GM12878 (cell line): ENCODE measurements around the gene GRK7.

Experiments
- BHLHE40 ChIP-seq, 2 experiments: fragments of 450-650 bp in 1 of 2; IDR thresholded peaks; 2 replicates each; pipeline ENCODE4 v1.6.1; 2011 to 2017; ENCODE audit warnings: low read depth in 2 of 2, borderline replicate concordance in 1 of 2, improper control_type of control experiment in 1 of 2, low read length in 1 of 2, mild to moderate bottlenecking in 1 of 2
- EP300 ChIP-seq, 2 experiments: fragments of 150-350 bp in 1 of 2; IDR thresholded peaks; 2 replicates each; pipeline ENCODE4 v1.6.1; 2011 to 2012; ENCODE audit warnings: low read depth in 2 of 2, low read length in 2 of 2, borderline replicate concordance in 1 of 2, improper control_type of control experiment in 1 of 2, inconsistent platforms in 1 of 2; ENCODE audit not compliant: control insufficient read depth in 1 of 2
- MTA2 ChIP-seq: fragments of 450-650 bp; IDR thresholded peaks from 2 replicates; pipeline ENCODE4 v1.6.1; 2016; ENCODE audit warnings: low read depth, mild to moderate bottlenecking, moderate library complexity
- MXI1 ChIP-seq: fragments of 150-350 bp; IDR thresholded peaks from 2 replicates; pipeline ENCODE4 v1.6.1; 2011; ENCODE audit warnings: low read depth, mild to moderate bottlenecking, inconsistent platforms, low read length, improper control_type of control experiment
- MYC ChIP-seq: IDR thresholded peaks from 2 replicates; pipeline ENCODE4 v1.6.1; 2011; ENCODE audit warnings: mild to moderate bottlenecking, low read length, moderate library complexity, inconsistent platforms; ENCODE audit not compliant: insufficient read depth, insufficient replicate concordance, insufficient read length, severe bottlenecking
- POLR2A ChIP-seq: IDR thresholded peaks from 2 replicates; pipeline ENCODE4 v1.6.1; 2011; ENCODE audit warnings: low read depth, mild to moderate bottlenecking, low read length
- TBL1XR1 ChIP-seq: IDR thresholded peaks from 2 replicates; pipeline ENCODE4 v1.6.1; 2012; ENCODE audit warnings: low read depth, low read length, improper control_type of control experiment
- TF ChIP-seq, protein P1 (sequence below), 3 experiments: IDR thresholded peaks in 2 of 3; conservative IDR thresholded peaks in 1 of 3; 2 replicates each; pipeline ENCODE4 v1.5.1; 2011; ENCODE audit warnings: low read depth in 3 of 3, low read length in 3 of 3, mild to moderate bottlenecking in 3 of 3, control low read depth in 2 of 3, moderate library complexity in 2 of 3, inconsistent platforms in 1 of 3, mixed read lengths in 1 of 3; ENCODE audit not compliant: control insufficient read depth in 2 of 3, insufficient read depth in 1 of 3; ENCODE audit errors: extremely low read depth in 1 of 3
- TF ChIP-seq, protein P2 (sequence below): fragments of 450-650 bp; formaldehyde crosslinking; IDR thresholded peaks from 2 replicates; pipeline ENCODE4 v1.4.0; 2022; ENCODE audit warnings: mild to moderate bottlenecking, moderate library complexity
- TF ChIP-seq, protein P3 (sequence below): IDR thresholded peaks from 2 replicates; pipeline ENCODE4 v1.6.1; 2011; ENCODE audit warnings: low read depth, low read length, improper control_type of control experiment, borderline replicate concordance

DNA sequence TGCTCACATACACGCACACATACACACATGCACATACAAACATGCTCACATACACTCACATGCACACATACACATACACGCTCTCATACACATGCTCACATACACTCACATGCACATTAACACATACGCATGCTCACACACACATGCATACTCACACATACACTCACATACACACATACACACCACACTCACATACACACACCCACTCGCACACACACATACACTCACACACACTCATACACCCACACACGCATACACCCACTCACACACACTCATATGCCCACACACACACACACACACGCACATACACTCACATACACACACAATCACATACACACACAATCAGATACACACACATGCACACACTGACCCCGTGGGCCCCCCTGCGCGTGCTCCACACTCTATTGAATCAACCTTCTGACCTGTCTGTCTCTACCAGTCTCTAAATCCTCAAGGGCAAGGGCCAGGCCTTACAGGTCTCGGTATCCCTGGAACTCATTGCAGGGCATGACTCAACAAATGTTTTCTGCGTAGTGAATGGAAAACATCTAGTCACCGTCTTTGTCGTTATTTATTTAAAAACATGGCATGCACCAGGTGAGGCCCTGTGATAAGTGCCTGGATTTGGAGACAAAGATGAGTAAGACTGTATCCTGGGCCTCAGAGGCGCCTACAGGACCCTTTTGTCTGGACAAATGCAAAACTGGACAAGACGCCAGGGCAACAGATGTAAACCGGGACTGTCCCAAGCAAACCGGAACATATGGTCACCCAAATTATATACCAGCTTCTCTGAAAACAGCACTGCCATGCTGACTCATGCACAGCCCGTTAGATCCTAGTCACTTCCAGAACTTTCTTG is 41.8 kb downstream of the GRK7 start:
- TF ChIP-seq, protein P1, sequence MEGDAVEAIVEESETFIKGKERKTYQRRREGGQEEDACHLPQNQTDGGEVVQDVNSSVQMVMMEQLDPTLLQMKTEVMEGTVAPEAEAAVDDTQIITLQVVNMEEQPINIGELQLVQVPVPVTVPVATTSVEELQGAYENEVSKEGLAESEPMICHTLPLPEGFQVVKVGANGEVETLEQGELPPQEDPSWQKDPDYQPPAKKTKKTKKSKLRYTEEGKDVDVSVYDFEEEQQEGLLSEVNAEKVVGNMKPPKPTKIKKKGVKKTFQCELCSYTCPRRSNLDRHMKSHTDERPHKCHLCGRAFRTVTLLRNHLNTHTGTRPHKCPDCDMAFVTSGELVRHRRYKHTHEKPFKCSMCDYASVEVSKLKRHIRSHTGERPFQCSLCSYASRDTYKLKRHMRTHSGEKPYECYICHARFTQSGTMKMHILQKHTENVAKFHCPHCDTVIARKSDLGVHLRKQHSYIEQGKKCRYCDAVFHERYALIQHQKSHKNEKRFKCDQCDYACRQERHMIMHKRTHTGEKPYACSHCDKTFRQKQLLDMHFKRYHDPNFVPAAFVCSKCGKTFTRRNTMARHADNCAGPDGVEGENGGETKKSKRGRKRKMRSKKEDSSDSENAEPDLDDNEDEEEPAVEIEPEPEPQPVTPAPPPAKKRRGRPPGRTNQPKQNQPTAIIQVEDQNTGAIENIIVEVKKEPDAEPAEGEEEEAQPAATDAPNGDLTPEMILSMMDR (IDR thresholded peaks at IDR 0.05 in 2 of 3, conservative IDR thresholded peaks at IDR 0.05 in 1 of 3; ENCODE audit: control insufficient read depth in 2 of 3, extremely low read depth in 1 of 3, insufficient read depth in 1 of 3, low read depth in 3 of 3, low read length in 3 of 3): no peak
- no peak for TF ChIP-seq BHLHE40 (IDR thresholded peaks at IDR 0.05; ENCODE audit: borderline replicate concordance in 1 of 2, low read depth in 2 of 2, low read length in 1 of 2)
- TF ChIP-seq MTA2: no peak
- TF ChIP-seq EP300 (IDR thresholded peaks at IDR 0.05; ENCODE audit: borderline replicate concordance in 1 of 2, control insufficient read depth in 1 of 2, low read depth in 2 of 2, low read length in 2 of 2): no peak
- no peak for TF ChIP-seq MXI1
- TF ChIP-seq, protein P2, sequence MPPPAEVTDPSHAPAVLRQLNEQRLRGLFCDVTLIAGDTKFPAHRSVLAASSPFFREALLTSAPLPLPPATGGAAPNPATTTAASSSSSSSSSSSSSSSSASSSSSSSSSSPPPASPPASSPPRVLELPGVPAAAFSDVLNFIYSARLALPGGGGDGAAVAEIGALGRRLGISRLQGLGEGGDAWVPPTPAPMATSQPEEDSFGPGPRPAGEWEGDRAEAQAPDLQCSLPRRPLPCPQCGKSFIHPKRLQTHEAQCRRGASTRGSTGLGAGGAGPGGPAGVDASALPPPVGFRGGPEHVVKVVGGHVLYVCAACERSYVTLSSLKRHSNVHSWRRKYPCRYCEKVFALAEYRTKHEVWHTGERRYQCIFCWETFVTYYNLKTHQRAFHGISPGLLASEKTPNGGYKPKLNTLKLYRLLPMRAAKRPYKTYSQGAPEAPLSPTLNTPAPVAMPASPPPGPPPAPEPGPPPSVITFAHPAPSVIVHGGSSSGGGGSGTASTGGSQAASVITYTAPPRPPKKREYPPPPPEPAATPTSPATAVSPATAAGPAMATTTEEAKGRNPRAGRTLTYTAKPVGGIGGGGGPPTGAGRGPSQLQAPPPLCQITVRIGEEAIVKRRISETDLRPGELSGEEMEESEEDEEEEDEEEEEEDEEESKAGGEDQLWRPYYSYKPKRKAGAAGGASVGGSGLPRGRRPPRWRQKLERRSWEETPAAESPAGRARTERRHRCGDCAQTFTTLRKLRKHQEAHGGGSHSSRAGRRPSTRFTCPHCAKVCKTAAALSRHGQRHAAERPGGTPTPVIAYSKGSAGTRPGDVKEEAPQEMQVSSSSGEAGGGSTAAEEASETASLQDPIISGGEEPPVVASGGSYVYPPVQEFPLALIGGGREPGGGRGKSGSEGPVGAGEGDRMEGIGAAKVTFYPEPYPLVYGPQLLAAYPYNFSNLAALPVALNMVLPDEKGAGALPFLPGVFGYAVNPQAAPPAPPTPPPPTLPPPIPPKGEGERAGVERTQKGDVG: no peak
- TF ChIP-seq, protein P3, sequence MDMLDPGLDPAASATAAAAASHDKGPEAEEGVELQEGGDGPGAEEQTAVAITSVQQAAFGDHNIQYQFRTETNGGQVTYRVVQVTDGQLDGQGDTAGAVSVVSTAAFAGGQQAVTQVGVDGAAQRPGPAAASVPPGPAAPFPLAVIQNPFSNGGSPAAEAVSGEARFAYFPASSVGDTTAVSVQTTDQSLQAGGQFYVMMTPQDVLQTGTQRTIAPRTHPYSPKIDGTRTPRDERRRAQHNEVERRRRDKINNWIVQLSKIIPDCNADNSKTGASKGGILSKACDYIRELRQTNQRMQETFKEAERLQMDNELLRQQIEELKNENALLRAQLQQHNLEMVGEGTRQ: no peak
- TF ChIP-seq POLR2A: no peak
- no peak for TF ChIP-seq MYC
- TF ChIP-seq TBL1XR1: no peak
